Endometrial microvascular endothelial cells (primary cell): Measurements from ENCODE around the gene CEP83. TPM values are rescaled to one million over a fixed set of nuclear protein-coding genes. Genes with fewer than 3 reads are reported as not detected.
"Not testable (repeated sequence)": the region's sequence is repeated elsewhere in the genome, so short reads cannot be mapped to it uniquely, and the experiment has no call there.

Experiments used
- in situ Hi-C: cut with HindIII; loops from 2 replicates; pipeline ENCODE4 v1.10.0; 2017; ENCODE audit warnings: low sequenced_read_pairs, low pct_unique_long_range_greater_than_20kb; ENCODE audit errors: inconsistent ontology term
- total RNA-seq: library from RNA; depleted of rRNA; stranded (reverse); fragments of >200 nt; gene quantifications from one replicate; pipeline ENCODE4 v1.2.3, GENCODE V29; 2015; ENCODE audit errors: inconsistent ontology term

The CEP83 gene
- total RNA-seq, 1 donor from 2014 or later: 20.8 TPM

DNA sequence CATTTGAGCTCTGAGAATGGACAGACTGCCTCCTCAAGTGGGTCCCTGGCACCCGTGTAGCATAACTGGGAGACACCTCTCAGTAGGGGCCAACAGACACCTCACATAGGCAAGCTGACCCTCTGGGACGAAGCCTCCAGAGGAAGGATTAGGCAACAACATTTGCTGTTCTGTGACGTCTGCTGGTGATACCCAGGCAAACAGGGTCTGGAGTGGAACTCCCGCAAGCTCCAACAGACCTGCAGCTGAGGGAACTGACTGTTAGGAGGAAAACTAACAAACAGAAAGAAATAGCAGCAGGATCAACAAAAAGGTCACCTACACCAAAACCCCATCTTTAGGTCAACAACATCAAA, 69.6 kb downstream of the CEP83 start:
- in situ Hi-C loops: no loop called here

GRCh38 chr12:94389482-94390129, 70.1 kb downstream of the CEP83 start:
- in situ Hi-C loops: not testable (repeated sequence)

DNA sequence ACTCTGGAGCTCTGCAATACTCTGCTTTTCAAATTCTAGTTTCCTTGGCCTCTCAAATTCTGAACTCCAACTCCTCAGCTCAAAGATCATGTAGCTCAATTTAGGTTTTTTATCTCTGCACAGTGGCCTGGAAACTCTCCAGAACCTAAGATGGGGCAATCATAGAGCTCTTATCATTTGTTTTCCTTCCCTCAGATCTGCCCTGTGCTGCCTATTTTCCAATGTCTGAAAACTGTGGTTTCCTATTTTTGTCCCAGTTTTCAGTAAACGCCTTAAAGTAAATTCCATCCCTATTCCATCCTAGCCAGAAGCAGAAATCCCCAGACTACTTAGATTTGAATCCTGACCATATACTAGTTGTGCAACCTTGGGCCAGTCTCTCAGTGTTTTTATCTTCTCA, 73.2 kb downstream of the CEP83 start:
- in situ Hi-C loops: no loop called here

DNA sequence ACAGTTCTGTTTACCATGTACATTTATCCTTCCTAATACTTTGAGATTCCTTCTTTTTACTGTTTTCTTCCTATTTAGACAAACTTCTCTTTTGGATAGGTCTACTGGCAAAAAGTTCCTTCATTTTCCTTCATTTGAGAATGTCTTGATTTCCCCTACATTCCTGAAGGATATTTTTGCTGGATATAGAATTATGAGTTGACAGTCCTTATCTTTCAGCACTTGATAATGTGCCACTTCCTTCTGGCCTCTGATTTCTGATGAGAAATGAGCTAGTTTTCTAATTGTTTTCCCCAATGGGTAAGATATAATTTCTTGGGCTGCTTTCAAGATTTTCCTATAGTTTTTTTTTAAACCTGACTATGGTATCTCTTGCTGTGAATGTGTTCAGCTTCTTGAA, 75.6 kb downstream of the CEP83 start:
- in situ Hi-C loops: no loop called here

DNA sequence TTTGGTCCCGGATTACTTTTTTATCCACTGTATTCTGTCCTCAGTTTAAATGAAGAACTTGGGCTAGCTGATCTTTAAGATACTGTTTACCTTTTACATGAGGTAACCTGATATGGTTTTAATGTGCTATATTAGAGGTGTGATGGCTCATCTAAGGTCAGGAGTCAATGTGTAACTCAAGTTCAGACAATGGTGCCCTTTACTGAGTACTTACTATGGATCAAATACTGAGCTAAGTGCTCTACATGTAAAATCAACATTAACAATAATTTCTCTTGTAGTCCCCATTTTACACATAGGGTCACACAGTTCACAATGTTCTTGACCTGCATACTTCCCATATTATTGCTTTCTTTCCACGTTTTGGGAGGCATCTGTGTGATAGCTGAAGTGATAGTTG, 79.2 kb downstream of the CEP83 start:
- in situ Hi-C loops: no loop called here

GRCh38 chr12:94379479-94380113, 80.1 kb downstream of the CEP83 start:
- in situ Hi-C loops: no loop called here

DNA sequence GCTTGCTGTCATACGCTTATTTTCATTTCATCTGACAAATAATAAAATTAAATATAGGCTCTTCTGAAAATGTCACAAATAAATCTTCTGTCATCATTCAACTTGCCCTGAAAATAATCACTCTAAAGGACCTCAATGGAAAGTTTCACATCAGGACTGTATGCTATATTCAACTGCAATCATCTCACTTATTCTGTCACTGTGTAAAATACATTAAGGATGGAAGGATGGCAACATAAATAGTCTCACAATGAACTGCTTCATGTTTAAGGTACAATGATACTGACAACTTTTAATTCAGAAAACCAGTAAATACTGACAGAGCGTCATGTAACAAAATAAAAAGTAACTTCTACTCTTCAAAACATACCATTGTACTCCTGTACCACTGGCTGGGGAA, 82.1 kb downstream of the CEP83 start:
- in situ Hi-C loops: no loop called here

DNA sequence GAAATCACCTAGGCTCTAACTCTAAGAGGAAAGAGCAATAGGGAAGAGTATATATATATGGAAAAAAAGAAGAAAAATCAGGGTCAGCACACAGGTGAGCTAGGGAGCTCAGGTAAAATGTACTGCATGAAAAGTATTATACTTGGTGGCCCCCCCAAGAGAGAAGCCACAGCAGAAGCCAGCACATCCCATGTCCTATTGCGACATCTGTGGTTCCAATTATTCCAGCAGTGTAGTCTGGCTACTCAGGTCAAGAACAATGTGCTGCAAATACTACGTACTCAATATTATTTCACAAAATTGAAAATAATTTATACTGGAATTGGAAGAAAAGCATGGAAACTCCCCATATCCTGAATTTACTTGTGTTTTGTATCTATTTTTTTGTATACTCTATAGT, 85.5 kb downstream of the CEP83 start:
- in situ Hi-C loops: no loop called here

GRCh38 chr12:94372461-94372860, 87.2 kb downstream of the CEP83 start:
- in situ Hi-C loops: no loop called here

DNA sequence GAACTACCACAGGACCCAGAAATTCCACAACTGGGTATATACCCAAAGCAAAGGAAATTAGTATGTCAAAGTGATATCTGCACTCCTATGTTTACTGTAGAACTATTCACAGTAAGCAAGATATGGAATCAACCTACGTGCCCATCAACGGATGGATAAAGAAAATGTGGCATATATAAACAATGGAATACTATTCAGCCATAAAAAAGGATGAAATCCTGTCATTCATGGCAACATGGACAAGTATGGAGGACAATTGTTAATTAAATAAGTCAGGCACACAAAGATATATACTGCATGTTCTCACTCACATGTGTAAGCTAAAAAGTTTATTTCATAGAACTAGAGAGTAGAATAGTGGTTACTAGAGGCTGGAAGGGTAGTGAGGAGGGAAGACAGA, 97.0 kb downstream of the CEP83 start:
- in situ Hi-C loops: no loop called here

GRCh38 chr12:94359761-94360160, 99.9 kb downstream of the CEP83 start:
- in situ Hi-C loops: no loop called here

DNA sequence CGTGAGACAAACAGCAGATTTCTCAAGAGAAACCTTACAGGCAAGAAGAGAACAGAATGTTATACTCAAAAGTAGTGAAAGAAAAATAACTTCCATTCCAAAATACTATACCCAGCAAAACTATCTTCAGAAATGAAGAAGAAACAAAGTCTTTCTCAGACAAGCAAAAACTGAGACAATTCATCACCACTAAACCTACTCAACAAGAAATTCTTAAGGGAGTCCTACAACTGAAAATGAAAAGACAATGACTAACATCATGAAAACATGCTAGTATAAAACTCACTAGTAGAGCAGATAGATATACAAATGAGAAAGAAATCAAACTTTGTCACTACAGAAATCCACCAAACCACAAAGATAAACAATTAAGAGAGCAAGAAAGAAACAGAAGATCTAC, 106.5 kb downstream of the CEP83 start:
- in situ Hi-C loops: no loop called here

DNA sequence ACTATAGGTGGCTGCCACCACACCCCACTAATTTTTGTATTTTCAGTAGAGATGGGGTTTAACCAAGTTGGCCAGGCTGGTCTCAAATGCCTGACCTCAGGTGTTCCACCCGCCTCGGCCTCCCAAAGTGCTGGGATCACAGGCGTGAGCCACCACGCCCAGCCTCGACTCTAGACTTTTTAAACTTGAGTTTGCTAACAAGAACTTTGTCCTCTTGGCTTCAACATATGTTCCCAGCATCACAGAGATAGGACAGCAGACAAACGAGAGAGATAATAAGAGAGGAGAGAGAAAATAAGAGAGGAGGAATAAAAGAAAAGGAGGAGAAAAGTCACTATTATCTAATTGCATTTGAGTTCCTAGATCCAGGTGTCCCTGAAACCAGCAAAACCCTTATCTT, 119.1 kb downstream of the CEP83 start:
- in situ Hi-C loops: no loop called here

DNA sequence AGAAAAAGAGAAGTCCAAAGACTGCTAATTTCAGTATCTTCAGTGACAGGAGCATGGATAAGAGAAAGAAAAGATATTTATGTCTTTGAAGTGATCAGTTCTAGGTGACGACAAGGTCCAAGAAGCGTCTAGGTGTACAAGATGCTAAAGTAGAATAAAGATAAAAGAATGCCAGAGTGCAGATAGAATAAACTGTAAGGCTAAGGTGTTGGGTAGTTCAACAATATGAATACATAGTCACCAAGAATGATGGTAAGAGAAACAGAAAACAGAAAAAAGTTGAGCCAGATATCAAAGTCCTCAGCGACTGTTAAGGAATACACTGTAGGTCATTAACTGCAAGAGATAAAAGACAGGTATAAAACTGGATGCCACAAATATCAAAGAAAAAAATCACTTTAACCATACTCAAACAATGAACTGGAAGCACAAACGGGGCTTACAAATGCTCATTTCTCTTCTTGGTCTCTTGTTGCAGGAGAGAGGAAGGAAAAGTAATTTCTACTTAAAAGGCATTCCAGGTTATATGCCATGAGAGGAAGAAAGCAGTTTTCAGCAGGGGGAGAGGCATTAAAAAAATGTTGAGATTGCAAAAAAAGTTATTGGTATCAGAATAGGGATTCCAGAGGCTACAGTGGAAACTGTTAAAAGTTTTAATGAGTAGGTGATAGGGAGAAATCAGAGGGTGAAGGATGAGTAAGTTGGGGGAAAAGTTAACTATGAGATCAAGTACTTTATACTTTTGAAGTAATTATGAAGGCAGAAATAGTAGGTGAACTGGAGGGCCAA, 121.5 kb downstream of the CEP83 start:
- in situ Hi-C loops: no loop called here

- in situ Hi-C loops: no loop called here
These were observed 123.3 kb downstream of the CEP83 start for GRCh38 chr12:94336211-94336925.

DNA sequence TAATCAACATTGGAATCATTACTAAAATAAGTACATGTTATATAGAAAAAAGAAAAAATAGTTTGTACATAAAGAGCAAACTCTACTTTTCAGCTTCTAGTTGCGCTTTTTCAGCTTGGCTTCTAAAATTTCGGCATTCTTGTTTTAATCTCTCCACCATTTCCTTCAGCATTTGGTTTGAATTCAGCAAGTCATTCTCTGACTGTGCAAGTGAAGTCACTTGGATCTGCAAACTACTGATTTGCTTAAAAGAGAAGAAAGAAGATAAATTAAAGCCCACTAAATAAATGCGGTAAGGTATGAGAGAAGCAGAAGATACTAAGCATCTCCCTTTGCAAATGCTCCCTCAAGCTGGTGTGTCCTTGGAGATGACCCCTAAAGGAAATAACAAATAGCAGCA, 126.3 kb downstream of the CEP83 start:
- in situ Hi-C loops: no loop called here

- in situ Hi-C loops: no loop called here
These were observed 130.3 kb downstream of the CEP83 start for GRCh38 chr12:94329366-94329765.

- in situ Hi-C loops: no loop called here
These were observed 131.9 kb downstream of the CEP83 start for GRCh38 chr12:94327809-94328208.

DNA sequence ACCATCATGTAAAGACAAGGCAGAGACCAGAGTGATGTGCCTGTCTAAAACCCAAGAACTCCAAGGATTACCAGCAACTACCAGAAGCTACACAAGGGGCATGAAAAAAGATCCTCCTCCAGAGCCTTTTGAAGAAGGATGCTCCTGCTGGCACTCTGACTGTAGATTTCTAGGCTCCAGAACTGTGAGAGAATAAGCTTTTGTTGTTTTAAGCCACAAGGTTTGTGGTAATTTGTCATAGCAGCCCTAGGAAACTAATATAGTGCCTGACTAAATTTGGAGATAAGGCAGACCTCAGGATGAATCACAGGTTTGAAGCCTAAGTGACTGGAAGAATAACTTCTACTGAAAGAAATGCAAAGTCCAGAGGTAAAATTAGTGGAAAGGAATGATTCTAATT, 132.9 kb downstream of the CEP83 start:
- in situ Hi-C loops: no loop called here

DNA sequence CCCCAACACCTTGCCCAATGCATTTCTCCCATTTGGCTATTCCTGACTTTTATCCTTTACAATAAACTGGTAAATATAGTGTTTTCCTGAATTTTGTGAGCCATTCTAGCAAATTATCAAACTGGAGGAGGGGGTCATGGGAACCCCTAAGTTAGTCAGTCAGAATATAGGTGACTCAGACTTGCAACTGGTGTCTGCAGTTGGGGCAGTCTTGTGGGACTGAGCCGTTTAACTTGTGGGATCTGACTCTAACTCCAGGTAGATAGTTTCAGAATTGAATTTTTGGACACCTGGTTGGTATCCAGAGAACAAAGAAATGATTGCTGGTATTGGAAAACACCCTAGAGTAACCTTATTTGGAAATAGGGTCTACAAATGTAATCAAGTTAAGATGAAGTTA, 133.4 kb downstream of the CEP83 start:
- in situ Hi-C loops: no loop called here
